MM.1S (cell line): ENCODE data around the gene ANXA2.

Experiments
- DNase-seq: peaks from one replicate; pipeline ENCODE4 v3.0.0-alpha.2; 2015
- H2AFZ ChIP-seq: fragments of 300-600 bp; sonication (generic); 2 replicates; pipeline ENCODE4 v1.6.0; 2016; ENCODE audit warnings: antibody characterized with exemption, low read length
- H3F3A ChIP-seq: fragments of 300-600 bp; sonication (generic); 2 replicates; pipeline ENCODE4 v1.6.1; 2016; ENCODE audit warnings: mild to moderate bottlenecking, antibody characterized with exemption, low read length, moderate library complexity, mixed read lengths; ENCODE audit not compliant: insufficient read depth
- H3K27ac ChIP-seq: fragments of 300-600 bp; sonication (generic); 2 replicates; pipeline ENCODE4 v1.5.1; 2016; ENCODE audit warnings: mild to moderate bottlenecking, low read length
- H3K27me3 ChIP-seq: fragments of 300-600 bp; sonication (generic); replicated peaks from 2 replicates; pipeline ENCODE4 v1.6.0; 2016; ENCODE audit warnings: low read length; ENCODE audit not compliant: insufficient read depth
- H3K36me3 ChIP-seq: fragments of 300-600 bp; sonication (generic); replicated peaks from 2 replicates; pipeline ENCODE4 v1.6.1; 2016; ENCODE audit warnings: mild to moderate bottlenecking, low read length, mixed read lengths; ENCODE audit not compliant: insufficient read depth
- H3K4me1 ChIP-seq: fragments of 300-600 bp; sonication (generic); 2 replicates; pipeline ENCODE4 v1.6.1; 2016; ENCODE audit warnings: low read length, mixed read lengths
- H3K4me2 ChIP-seq: fragments of 300-600 bp; sonication (generic); 2 replicates; pipeline ENCODE4 v1.6.0; 2016; ENCODE audit warnings: low read depth, low read length
- H3K4me3 ChIP-seq: fragments of 300-600 bp; sonication (generic); 2 replicates; pipeline ENCODE4 v1.5.1; 2016; ENCODE audit warnings: low read length, mixed read lengths
- H3K79me2 ChIP-seq: fragments of 300-600 bp; sonication (generic); 2 replicates; pipeline ENCODE4 v1.6.1; 2016; ENCODE audit warnings: mixed run types, low read length, mixed read lengths
- H3K9ac ChIP-seq: fragments of 300-600 bp; sonication (generic); 2 replicates; pipeline ENCODE4 v1.6.1; 2016; ENCODE audit warnings: low read length, mixed read lengths
- H3K9me2 ChIP-seq: fragments of 300-600 bp; sonication (generic); replicated peaks from 2 replicates; pipeline ENCODE4 v1.6.1; 2016; ENCODE audit warnings: mild to moderate bottlenecking, low read length, mixed read lengths; ENCODE audit not compliant: insufficient read depth
- H3K9me3 ChIP-seq: fragments of 300-600 bp; sonication (generic); replicated peaks from 2 replicates; pipeline ENCODE4 v1.6.1; 2016; ENCODE audit warnings: mild to moderate bottlenecking, low read length, mixed read lengths; ENCODE audit not compliant: insufficient read depth
- H4K20me1 ChIP-seq: fragments of 300-600 bp; sonication (generic); 2 replicates; pipeline ENCODE4 v1.6.1; 2016; ENCODE audit warnings: mild to moderate bottlenecking, low read length, moderate library complexity, mixed read lengths; ENCODE audit not compliant: insufficient read depth
- EZH2 ChIP-seq: fragments of 300-600 bp; sonication (generic); optimal IDR thresholded peaks from 2 replicates; pipeline ENCODE3; 2017; ENCODE audit warnings: low read depth, mild to moderate bottlenecking, antibody characterized with exemption, low read length, mixed read lengths
- EZH2phosphoT487 ChIP-seq: fragments of 300-600 bp; sonication (generic); IDR thresholded peaks from 2 replicates; pipeline ENCODE4 v1.6.1; 2018; ENCODE audit warnings: antibody characterized with exemption, low read length
- TF ChIP-seq, protein P1 (sequence below): fragments of 300-600 bp; sonication (generic); IDR thresholded peaks from 2 replicates; pipeline ENCODE4 v1.5.1; 2016; ENCODE audit warnings: antibody characterized with exemption, low read length, mixed read lengths

The ANXA2 gene

DNA sequence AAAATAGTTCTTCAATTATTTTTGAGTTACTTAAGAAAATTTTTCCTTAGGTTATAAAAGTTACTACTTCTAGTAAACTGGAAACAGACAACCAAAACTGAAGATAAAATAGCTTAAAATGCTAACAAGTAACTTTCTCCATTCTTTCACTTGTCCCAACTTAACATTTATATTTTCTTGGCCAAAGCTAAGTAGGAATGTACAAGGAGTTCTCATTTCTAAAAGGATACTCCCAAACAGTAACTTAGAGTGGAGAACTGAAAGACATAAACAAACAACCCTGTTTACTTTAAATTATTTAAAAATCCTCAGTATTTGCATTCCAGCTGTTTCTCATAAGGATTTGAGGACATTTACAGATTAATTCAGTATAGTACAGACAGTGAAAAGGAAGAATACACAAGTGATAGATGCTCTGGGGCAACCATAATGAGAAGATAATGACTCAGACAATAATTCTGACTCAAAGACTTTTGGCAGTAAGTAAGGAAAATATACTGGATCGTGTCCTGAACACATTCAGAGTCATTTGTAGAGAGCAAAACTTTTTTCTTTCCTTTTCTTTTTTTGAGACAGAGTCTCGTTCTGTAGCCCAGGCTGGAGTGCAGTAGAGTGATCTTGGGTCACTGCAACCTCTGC is 29.2 kb upstream of the ANXA2 start:
- Histone ChIP-seq H3F3A (peaks cover 5% of the 10 kb centered on the region; the same call in 1 of the 2 replicates), H2AFZ (no peak overlapping the region), H3K9me3 (no peaks in the 10 kb centered on the region), H3K9me2 (no peaks in the 10 kb centered on the region), H3K27ac (no peak overlapping the region), H3K79me2 (no peaks in the 10 kb centered on the region), H3K36me3 (no peaks in the 10 kb centered on the region), H3K4me2 (no peak overlapping the region), H3K4me1 (peaks cover 23% of the 10 kb centered on the region), H3K4me3 (no peak overlapping the region), H3K9ac (no peak overlapping the region), H4K20me1 (no peaks in the 10 kb centered on the region), H3K27me3 (no peaks in the 10 kb centered on the region)
- TF ChIP-seq EZH2phosphoT487: no peak
- TF ChIP-seq, protein P1, sequence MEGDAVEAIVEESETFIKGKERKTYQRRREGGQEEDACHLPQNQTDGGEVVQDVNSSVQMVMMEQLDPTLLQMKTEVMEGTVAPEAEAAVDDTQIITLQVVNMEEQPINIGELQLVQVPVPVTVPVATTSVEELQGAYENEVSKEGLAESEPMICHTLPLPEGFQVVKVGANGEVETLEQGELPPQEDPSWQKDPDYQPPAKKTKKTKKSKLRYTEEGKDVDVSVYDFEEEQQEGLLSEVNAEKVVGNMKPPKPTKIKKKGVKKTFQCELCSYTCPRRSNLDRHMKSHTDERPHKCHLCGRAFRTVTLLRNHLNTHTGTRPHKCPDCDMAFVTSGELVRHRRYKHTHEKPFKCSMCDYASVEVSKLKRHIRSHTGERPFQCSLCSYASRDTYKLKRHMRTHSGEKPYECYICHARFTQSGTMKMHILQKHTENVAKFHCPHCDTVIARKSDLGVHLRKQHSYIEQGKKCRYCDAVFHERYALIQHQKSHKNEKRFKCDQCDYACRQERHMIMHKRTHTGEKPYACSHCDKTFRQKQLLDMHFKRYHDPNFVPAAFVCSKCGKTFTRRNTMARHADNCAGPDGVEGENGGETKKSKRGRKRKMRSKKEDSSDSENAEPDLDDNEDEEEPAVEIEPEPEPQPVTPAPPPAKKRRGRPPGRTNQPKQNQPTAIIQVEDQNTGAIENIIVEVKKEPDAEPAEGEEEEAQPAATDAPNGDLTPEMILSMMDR: no peak
- TF ChIP-seq EZH2: no peak
- no peak for DNase-seq

DNA sequence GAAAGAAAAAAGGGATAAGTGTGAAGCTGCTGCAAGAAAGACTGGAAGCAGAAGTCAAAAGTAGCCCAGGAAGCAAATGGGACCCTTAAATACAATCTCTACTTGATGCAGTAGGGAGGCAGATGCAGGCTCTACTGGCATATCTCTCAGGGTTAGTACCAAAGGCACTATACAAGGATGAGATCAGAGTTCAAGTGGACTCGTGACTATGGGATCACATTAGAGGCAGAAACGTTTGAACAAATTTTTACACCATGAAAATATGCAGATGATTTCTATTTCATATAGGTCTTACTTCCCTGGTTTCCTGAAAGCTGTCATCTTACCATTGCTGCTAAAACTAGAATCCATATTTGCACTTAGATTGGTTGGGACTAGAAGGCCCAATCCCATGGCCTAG is 27.7 kb upstream of the ANXA2 start:
- Histone ChIP-seq H3K79me2 (no peaks in the 10 kb centered on the region), H3F3A (peaks cover 5% of the 10 kb centered on the region; the same call in 1 of the 2 replicates), H3K4me2 (no peak overlapping the region), H3K27me3 (no peaks in the 10 kb centered on the region), H3K27ac (no peak overlapping the region), H3K4me1 (peaks cover 23% of the 10 kb centered on the region), H3K9me3 (no peaks in the 10 kb centered on the region), H4K20me1 (no peaks in the 10 kb centered on the region), H3K9me2 (no peaks in the 10 kb centered on the region), H3K4me3 (no peak overlapping the region), H3K9ac (no peak overlapping the region), H2AFZ (no peak overlapping the region), H3K36me3 (no peaks in the 10 kb centered on the region)
- no peak for TF ChIP-seq EZH2phosphoT487
- no peak for DNase-seq

DNA sequence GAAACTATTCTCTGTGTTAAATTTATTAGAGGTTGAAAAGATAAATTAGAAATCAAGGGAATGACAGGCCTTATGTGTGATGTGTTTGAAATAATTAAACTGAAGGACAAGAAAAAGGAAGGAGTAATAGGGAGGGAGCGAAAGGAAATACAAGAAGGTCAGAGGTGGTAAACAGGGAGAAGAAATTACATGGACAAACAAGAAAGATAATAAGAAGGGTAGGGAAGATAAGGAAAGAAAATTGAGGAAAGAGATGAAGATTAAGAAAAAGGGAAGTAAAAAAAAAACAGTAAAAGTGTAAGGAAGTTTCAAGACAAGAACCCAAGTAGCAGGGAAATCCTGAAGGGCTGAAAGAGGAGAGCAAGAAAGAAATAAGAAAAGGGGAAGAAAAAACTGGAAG is 26.2 kb upstream of the ANXA2 start:
- DNase-seq: no peak
- Histone ChIP-seq H3K27me3 (no peaks in the 10 kb centered on the region), H3K27ac (peak overlapping the region; percentile 68; the same call in 1 of the 2 replicates), H3K4me3 (no peak overlapping the region), H2AFZ (no peak overlapping the region), H3K9me3 (no peaks in the 10 kb centered on the region), H3K9ac (peak overlapping the region; percentile 17; the same call in 1 of the 2 replicates), H3F3A (peaks cover 5% of the 10 kb centered on the region; the same call in 1 of the 2 replicates), H3K4me1 (peaks cover 23% of the 10 kb centered on the region), H3K9me2 (no peaks in the 10 kb centered on the region), H3K36me3 (no peaks in the 10 kb centered on the region), H3K79me2 (no peaks in the 10 kb centered on the region), H4K20me1 (no peaks in the 10 kb centered on the region), H3K4me2 (peak overlapping the region; percentile 41; the same call in 1 of the 2 replicates)
- TF ChIP-seq EZH2 (no peak), EZH2phosphoT487 (no peak)
- TF ChIP-seq, protein P1: no peak

- H3K4me3 ChIP-seq: no peak overlapping the region
- no peak overlapping the region for H2AFZ ChIP-seq
- TF ChIP-seq, protein P1: no peak
- no peak for TF ChIP-seq EZH2phosphoT487
- TF ChIP-seq EZH2: no peak
- peak overlapping the region; percentile 68; the same call in 1 of the 2 replicates for H3K27ac ChIP-seq
- no peaks in the 10 kb centered on the region for H3K9me3 ChIP-seq
- H3K79me2 ChIP-seq: no peaks in the 10 kb centered on the region
- H3K4me1 ChIP-seq: peaks cover 23% of the 10 kb centered on the region
- H3K4me2 ChIP-seq: peak overlapping the region; percentile 41; the same call in 1 of the 2 replicates
- peak overlapping the region; percentile 17; the same call in 1 of the 2 replicates for H3K9ac ChIP-seq
- peak; percentile 93 for DNase-seq
- no peaks in the 10 kb centered on the region for H3K27me3 ChIP-seq
- H3F3A ChIP-seq: peaks cover 5% of the 10 kb centered on the region; the same call in 1 of the 2 replicates
- H4K20me1 ChIP-seq: no peaks in the 10 kb centered on the region
- no peaks in the 10 kb centered on the region for H3K9me2 ChIP-seq
- H3K36me3 ChIP-seq: no peaks in the 10 kb centered on the region
Observed at GRCh38 chr15:60423537-60423936, 25.8 kb upstream of the ANXA2 start.
